HCT116 (cell line): ENCODE measurements around the gene NFATC1. TPM values are rescaled to one million over a fixed set of nuclear protein-coding genes. Genes with fewer than 3 reads are reported as not detected.

Experiments used
- ATAC-seq: fragments of 200-7000 bp; cut with Tn5 transposase; 2 replicates; pipeline ENCODE4 v1.9.1; 2020; ENCODE audit warnings: mild to moderate bottlenecking, moderate library complexity
- BruUV-seq: library from RNA; stranded (reverse); fragments of 400-500 nt; replicated peaks from 2 replicates; lab custom pipeline; 2021; lab: Mats Ljungman, UMichigan
- CTCF ChIA-PET: fragments of 300-600 bp; sonication (Branson Sonifier 250); formaldehyde crosslinking; loops from one replicate; lab custom pipeline; 2021; ENCODE audit warnings: antibody characterized with exemption; lab: Charles Lee
- POLR2A ChIA-PET: fragments of 300-600, 350-600 bp; sonication (Branson Sonifier 250); formaldehyde crosslinking; loops from one replicate; lab custom pipeline; 2021; ENCODE audit warnings: antibody characterized with exemption; lab: Charles Lee
- RAD21 ChIA-PET, 2 experiments: fragments of 300-600 bp; sonication (Branson Sonifier 250); formaldehyde crosslinking; loops; one replicate each; lab custom pipeline; 2023; ENCODE audit warnings: low total read pairs in 2 of 2; ENCODE audit not compliant: uncharacterized antibody in 2 of 2, unreplicated experiment in 2 of 2, low non-redundant PET in 1 of 2; lab: Charles Lee
- DNase-seq: peaks from one replicate; pipeline ENCODE4 v3.0.0-alpha.2; 2010; ENCODE audit warnings: low read depth, low spot score
- H2AFZ ChIP-seq: fragments of 200-600 bp; shearing (Covaris generic), sonication (generic); 2 replicates; pipeline ENCODE4 v1.6.1; 2017; ENCODE audit warnings: low read depth, mixed run types, mixed read lengths, antibody characterized with exemption, low read length; ENCODE audit not compliant: poor library complexity, severe bottlenecking
- H3K27ac ChIP-seq: 2 replicates; pipeline ENCODE4 v1.5.1; 2012; ENCODE audit warnings: low read depth, low read length
- H3K27me3 ChIP-seq: fragments of 200-600 bp; sonication (generic); 2 replicates; pipeline ENCODE4 v1.6.1; 2016; ENCODE audit warnings: mixed run types, low read length, mixed read lengths; ENCODE audit not compliant: insufficient read depth
- H3K36me3 ChIP-seq, 2 experiments: fragments of 200-500 bp in 1 of 2; fragments of 200-600 bp in 1 of 2; sonication (Bioruptor generic) in 1 of 2; sonication (generic) in 1 of 2; 2 replicates each; pipeline versions ENCODE4 v1.5.1 to v1.6.1; 2014 to 2016; ENCODE audit warnings: low read length in 2 of 2, inconsistent platforms in 1 of 2, mixed read lengths in 1 of 2, mixed run types in 1 of 2; ENCODE audit not compliant: insufficient read depth in 2 of 2, control insufficient read depth in 1 of 2
- H3K4me1 ChIP-seq, 2 experiments: fragments of 200-600 bp in 1 of 2; sonication (generic) in 1 of 2; 2 replicates each; pipeline versions ENCODE4 v1.5.1 to v1.6.1; 2012 to 2017; ENCODE audit warnings: low read length in 2 of 2, inconsistent platforms in 1 of 2, mild to moderate bottlenecking in 1 of 2, mixed read lengths in 1 of 2, mixed run types in 1 of 2, moderate library complexity in 1 of 2; ENCODE audit not compliant: insufficient read depth in 2 of 2, control insufficient read depth in 1 of 2
- H3K4me2 ChIP-seq: fragments of 200-600 bp; sonication (generic); 2 replicates; pipeline ENCODE4 v1.6.1; 2017; ENCODE audit warnings: mixed run types, low read length, mixed read lengths
- H3K4me3 ChIP-seq, 2 experiments: fragments of 200-600 bp in 1 of 2; sonication (generic) in 1 of 2; replicated peaks in 1 of 2; 2 replicates each; pipeline ENCODE4 v1.5.1; 2011 to 2016; ENCODE audit warnings: low read length in 2 of 2, control low read depth in 1 of 2, low read depth in 1 of 2, mild to moderate bottlenecking in 1 of 2, mixed read lengths in 1 of 2, mixed run types in 1 of 2
- H3K79me2 ChIP-seq: fragments of 200-600 bp; sonication (generic); 2 replicates; pipeline ENCODE4 v1.6.1; 2017; ENCODE audit warnings: mild to moderate bottlenecking, mixed run types, low read length, moderate library complexity, mixed read lengths; ENCODE audit not compliant: insufficient read depth
- H3K9ac ChIP-seq: fragments of 200-600 bp; sonication (generic); 2 replicates; pipeline ENCODE4 v1.6.1; 2016; ENCODE audit warnings: low read length, mixed read lengths
- H3K9me2 ChIP-seq: fragments of 200-600 bp; sonication (generic), shearing (Covaris generic); 2 replicates; pipeline ENCODE4 v1.6.1; 2017; ENCODE audit warnings: mixed run types, mild to moderate bottlenecking, moderate library complexity; ENCODE audit not compliant: insufficient read depth
- H3K9me3 ChIP-seq, 2 experiments: fragments of 200-500 bp in 1 of 2; fragments of 200-600 bp in 1 of 2; sonication (Bioruptor generic) in 1 of 2; sonication (generic) in 1 of 2; 2 replicates each; pipeline ENCODE4 v1.6.1; 2014 to 2017; ENCODE audit warnings: low read length in 2 of 2, mixed read lengths in 2 of 2, inconsistent platforms in 1 of 2, low read depth in 1 of 2, mild to moderate bottlenecking in 1 of 2, mixed run types in 1 of 2, moderate library complexity in 1 of 2; ENCODE audit not compliant: control insufficient read depth in 1 of 2, insufficient read depth in 1 of 2
- H4K20me1 ChIP-seq: fragments of 200-600 bp; sonication (generic), shearing (Covaris generic); 2 replicates; pipeline ENCODE4 v1.6.1; 2017; ENCODE audit warnings: mixed run types, mild to moderate bottlenecking, moderate library complexity; ENCODE audit not compliant: insufficient read depth
- CBX3 ChIP-seq: IDR thresholded peaks from 2 replicates; pipeline ENCODE4 v1.6.1; 2012; ENCODE audit warnings: low read depth
- EGR1 ChIP-seq: IDR thresholded peaks from 2 replicates; pipeline ENCODE4 v1.6.1; 2012; ENCODE audit warnings: low read depth
- ELF1 ChIP-seq: IDR thresholded peaks from 2 replicates; pipeline ENCODE4 v1.6.1; 2012; ENCODE audit warnings: low read depth, borderline replicate concordance
- EZH2 ChIP-seq: fragments of 200-600 bp; sonication (generic); IDR thresholded peaks from 2 replicates; pipeline ENCODE4 v1.6.1; 2017; ENCODE audit warnings: antibody characterized with exemption, mixed run types
- FOSL1 ChIP-seq: IDR thresholded peaks from 2 replicates; pipeline ENCODE4 v1.6.1; 2012; ENCODE audit warnings: low read depth
- SP1 ChIP-seq: IDR thresholded peaks from 2 replicates; pipeline ENCODE4 v1.6.1; 2012; ENCODE audit warnings: low read depth
- SRF ChIP-seq: IDR thresholded peaks from 2 replicates; pipeline ENCODE4 v1.6.1; 2012; ENCODE audit warnings: low read depth
- ZNF274 ChIP-seq: fragments of 200-500 bp; sonication (Bioruptor generic); IDR thresholded peaks from 2 replicates; pipeline ENCODE4 v1.6.1; 2014; ENCODE audit warnings: mild to moderate bottlenecking, low read depth, low read length, inconsistent platforms
- intact Hi-C: fragments of 100-400 bp; cut with micrococcal nuclease; formaldehyde crosslinking; loops from 2 replicates; pipeline ENCODE4 v1.10.0; 2022
- total RNA-seq: library from RNA; stranded (reverse); gene quantifications from one replicate; pipeline ENCODE4 v1.2.1, GENCODE V29; 2021; ENCODE audit not compliant: unreplicated experiment
- TF ChIP-seq, protein P1 (sequence below): IDR thresholded peaks from 2 replicates; pipeline ENCODE4 v1.6.1; 2011; ENCODE audit warnings: mild to moderate bottlenecking, low read length, moderate library complexity; ENCODE audit not compliant: insufficient replicate concordance; ENCODE audit errors: extremely low read depth
- TF ChIP-seq, protein P2 (sequence below), 3 experiments: fragments of 200-600 bp in 1 of 3; sonication (generic) in 1 of 3; IDR thresholded peaks in 2 of 3; conservative IDR thresholded peaks in 1 of 3; 2 replicates each; pipeline ENCODE4 v1.5.1; 2012 to 2017; ENCODE audit warnings: low read depth in 2 of 3, low read length in 2 of 3, antibody characterized with exemption in 1 of 3, borderline replicate concordance in 1 of 3, control low read depth in 1 of 3, mild to moderate bottlenecking in 1 of 3, mixed read lengths in 1 of 3, mixed run types in 1 of 3, moderate library complexity in 1 of 3; ENCODE audit not compliant: insufficient read depth in 1 of 3
- TF ChIP-seq, protein P3 (sequence below): IDR thresholded peaks from 2 replicates; pipeline ENCODE4 v1.6.1; 2012; ENCODE audit warnings: low read depth
- TF ChIP-seq, protein P4 (sequence below): IDR thresholded peaks from 2 replicates; pipeline ENCODE4 v1.6.1; 2012

NFATC1 gene
- total RNA-seq, 1 experiment from 2014 or later = 20.8 TPM

DNA sequence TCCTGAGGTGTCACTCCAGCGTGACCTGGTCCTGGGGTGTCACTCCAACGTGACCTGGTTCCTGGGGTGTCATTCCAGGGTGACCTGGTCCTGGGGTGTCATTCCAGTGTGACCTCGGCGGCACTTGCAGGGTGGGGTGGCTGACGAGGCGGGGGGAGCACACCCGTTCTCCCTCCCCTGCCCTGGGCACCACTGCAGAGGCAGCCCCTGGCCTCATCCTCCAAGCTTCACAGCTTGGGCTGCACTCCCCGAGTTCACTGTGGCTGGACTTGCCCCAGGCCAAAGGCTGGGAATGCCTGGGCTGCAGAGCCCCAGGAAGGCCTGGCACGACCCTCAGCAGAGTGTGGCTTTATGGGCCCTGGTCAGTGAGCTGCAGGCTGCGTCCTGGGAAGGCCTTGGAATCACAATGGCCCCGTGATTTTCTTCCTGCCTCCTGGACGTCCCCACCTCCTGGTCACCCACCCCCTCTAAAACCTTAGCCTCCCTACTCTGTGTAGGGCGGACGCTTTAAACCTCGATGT lies 88.3 kb downstream of the NFATC1 start (continued):
- TF ChIP-seq, protein P1, sequence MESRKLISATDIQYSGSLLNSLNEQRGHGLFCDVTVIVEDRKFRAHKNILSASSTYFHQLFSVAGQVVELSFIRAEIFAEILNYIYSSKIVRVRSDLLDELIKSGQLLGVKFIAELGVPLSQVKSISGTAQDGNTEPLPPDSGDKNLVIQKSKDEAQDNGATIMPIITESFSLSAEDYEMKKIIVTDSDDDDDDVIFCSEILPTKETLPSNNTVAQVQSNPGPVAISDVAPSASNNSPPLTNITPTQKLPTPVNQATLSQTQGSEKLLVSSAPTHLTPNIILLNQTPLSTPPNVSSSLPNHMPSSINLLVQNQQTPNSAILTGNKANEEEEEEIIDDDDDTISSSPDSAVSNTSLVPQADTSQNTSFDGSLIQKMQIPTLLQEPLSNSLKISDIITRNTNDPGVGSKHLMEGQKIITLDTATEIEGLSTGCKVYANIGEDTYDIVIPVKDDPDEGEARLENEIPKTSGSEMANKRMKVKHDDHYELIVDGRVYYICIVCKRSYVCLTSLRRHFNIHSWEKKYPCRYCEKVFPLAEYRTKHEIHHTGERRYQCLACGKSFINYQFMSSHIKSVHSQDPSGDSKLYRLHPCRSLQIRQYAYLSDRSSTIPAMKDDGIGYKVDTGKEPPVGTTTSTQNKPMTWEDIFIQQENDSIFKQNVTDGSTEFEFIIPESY = no peak
- no peak for TF ChIP-seq EZH2
- TF ChIP-seq SRF = no peak
- TF ChIP-seq, all 23 proteins: peak for 0

DNA sequence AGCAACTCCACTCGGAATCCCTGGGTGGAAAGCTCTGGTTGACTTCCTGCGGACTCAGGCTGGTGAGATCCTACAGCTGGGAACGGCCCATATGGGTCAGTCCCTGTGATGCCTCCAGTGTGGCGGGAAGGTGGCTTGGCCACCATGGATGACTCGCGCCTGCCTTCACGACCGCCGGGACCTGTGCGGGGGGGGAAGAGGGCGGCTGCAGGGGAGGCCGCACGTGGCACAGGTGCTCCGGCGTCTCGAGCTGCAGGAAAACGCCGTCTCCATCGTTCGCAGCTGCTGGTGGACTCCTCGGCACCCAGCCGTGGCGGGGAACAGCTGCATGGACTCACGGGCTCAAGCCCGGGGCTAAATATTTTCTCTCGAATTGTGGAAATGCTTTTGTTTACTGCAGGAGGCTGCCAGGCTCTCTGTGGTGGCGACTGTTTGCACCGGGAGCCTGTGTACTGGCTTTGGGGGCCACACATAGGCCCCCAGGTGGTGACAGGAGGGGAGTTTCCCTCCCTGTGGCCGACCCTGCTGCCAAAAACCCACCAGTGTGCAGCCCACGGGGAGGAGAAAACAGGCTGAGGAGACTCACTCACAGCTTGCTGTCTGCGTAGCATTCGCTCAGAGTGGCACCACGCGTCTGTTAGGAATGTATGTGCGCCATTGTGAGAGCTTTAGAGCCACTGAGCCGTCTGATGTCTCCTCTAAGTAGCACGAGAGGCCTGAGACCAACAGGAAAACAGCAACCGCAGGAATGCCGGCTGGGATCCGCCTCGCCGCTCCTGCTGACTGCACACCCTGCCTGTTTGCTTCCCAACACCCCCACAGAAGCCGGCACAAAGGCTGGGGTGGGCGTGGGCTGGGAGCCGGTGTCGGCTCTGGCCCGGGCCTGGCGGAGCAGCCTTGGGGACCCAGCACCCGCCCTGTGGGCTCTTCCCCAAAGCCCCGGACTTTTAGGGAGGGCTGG lies 89.2 kb downstream of the NFATC1 start:
- DNase-seq (no peak), ATAC-seq (no peak; the same call in 1 of the 2 replicates)
- H3K4me2 ChIP-seq = no peak overlapping the region
- no TSS peak for BruUV-seq
- ChIA-PET POLR2A (no interaction called here), RAD21 (no interaction called here), CTCF (no interaction called here)
- intact Hi-C loops = no loop called here
- H3K9ac ChIP-seq = no peak overlapping the region
- H3K4me3 ChIP-seq = no peak overlapping the region
- H3K79me2 ChIP-seq = no peaks in the 10 kb centered on the region
- no peaks in the 10 kb centered on the region for H3K9me2 ChIP-seq
- no peak overlapping the region for H2AFZ ChIP-seq
- H3K27me3 ChIP-seq = no peaks in the 10 kb centered on the region
- no peaks in the 10 kb centered on the region for H3K9me3 ChIP-seq
- H3K27ac ChIP-seq = no peak overlapping the region
- no peaks in the 10 kb centered on the region for H4K20me1 ChIP-seq
- H3K4me1 ChIP-seq = no peaks in the 10 kb centered on the region
- H3K36me3 ChIP-seq = no peaks in the 10 kb centered on the region
- TF ChIP-seq, protein P2, sequence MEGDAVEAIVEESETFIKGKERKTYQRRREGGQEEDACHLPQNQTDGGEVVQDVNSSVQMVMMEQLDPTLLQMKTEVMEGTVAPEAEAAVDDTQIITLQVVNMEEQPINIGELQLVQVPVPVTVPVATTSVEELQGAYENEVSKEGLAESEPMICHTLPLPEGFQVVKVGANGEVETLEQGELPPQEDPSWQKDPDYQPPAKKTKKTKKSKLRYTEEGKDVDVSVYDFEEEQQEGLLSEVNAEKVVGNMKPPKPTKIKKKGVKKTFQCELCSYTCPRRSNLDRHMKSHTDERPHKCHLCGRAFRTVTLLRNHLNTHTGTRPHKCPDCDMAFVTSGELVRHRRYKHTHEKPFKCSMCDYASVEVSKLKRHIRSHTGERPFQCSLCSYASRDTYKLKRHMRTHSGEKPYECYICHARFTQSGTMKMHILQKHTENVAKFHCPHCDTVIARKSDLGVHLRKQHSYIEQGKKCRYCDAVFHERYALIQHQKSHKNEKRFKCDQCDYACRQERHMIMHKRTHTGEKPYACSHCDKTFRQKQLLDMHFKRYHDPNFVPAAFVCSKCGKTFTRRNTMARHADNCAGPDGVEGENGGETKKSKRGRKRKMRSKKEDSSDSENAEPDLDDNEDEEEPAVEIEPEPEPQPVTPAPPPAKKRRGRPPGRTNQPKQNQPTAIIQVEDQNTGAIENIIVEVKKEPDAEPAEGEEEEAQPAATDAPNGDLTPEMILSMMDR (IDR thresholded peaks at IDR 0.05 in 2 of 3, conservative IDR thresholded peaks at IDR 0.05 in 1 of 3; ENCODE audit: borderline replicate concordance in 1 of 3, insufficient read depth in 1 of 3, low read depth in 2 of 3, low read length in 2 of 3) = no peak
- TF ChIP-seq, protein P3, sequence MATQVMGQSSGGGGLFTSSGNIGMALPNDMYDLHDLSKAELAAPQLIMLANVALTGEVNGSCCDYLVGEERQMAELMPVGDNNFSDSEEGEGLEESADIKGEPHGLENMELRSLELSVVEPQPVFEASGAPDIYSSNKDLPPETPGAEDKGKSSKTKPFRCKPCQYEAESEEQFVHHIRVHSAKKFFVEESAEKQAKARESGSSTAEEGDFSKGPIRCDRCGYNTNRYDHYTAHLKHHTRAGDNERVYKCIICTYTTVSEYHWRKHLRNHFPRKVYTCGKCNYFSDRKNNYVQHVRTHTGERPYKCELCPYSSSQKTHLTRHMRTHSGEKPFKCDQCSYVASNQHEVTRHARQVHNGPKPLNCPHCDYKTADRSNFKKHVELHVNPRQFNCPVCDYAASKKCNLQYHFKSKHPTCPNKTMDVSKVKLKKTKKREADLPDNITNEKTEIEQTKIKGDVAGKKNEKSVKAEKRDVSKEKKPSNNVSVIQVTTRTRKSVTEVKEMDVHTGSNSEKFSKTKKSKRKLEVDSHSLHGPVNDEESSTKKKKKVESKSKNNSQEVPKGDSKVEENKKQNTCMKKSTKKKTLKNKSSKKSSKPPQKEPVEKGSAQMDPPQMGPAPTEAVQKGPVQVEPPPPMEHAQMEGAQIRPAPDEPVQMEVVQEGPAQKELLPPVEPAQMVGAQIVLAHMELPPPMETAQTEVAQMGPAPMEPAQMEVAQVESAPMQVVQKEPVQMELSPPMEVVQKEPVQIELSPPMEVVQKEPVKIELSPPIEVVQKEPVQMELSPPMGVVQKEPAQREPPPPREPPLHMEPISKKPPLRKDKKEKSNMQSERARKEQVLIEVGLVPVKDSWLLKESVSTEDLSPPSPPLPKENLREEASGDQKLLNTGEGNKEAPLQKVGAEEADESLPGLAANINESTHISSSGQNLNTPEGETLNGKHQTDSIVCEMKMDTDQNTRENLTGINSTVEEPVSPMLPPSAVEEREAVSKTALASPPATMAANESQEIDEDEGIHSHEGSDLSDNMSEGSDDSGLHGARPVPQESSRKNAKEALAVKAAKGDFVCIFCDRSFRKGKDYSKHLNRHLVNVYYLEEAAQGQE = no peak
- TF ChIP-seq SP1 (no peak), EGR1 (no peak), ZNF274 (no peak), FOSL1 (no peak), CBX3 (no peak), ELF1 (no peak)
- TF ChIP-seq, protein P4, sequence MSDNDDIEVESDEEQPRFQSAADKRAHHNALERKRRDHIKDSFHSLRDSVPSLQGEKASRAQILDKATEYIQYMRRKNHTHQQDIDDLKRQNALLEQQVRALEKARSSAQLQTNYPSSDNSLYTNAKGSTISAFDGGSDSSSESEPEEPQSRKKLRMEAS = no peak
- TF ChIP-seq, protein P1 = no peak
